CD14-positive monocyte (primary cell): ENCODE measurements around the gene FAM20C. TPM values are rescaled to one million over a fixed set of nuclear protein-coding genes. Genes with fewer than 3 reads are reported as not detected.

Source experiments
- DNase-seq, 3 donors: peaks; one replicate each; pipeline ENCODE4 v3.0.0-alpha.2; 2011 to 2022
- H2AFZ ChIP-seq: 2 replicates; pipeline ENCODE4 v1.6.0; 2012; ENCODE audit warnings: mild to moderate bottlenecking, low read depth, low read length, inconsistent platforms; ENCODE audit not compliant: insufficient read depth, poor library complexity, severe bottlenecking
- H3K27ac ChIP-seq, 2 donors: 1 replicate in 1 of 2; 2 replicates in 1 of 2; pipeline ENCODE4 v1.5.1; 2012 to 2013; ENCODE audit warnings: low read length in 2 of 2, control low read depth in 1 of 2, inconsistent platforms in 1 of 2, low read depth in 1 of 2, mild to moderate bottlenecking in 1 of 2
- H3K27me3 ChIP-seq, 2 donors: one replicate each; pipeline versions ENCODE4 v1.6.0 to v1.6.1; 2011 to 2013; ENCODE audit warnings: low read length in 2 of 2; ENCODE audit not compliant: control insufficient read depth in 2 of 2, insufficient read depth in 2 of 2
- H3K36me3 ChIP-seq, 2 donors: replicated peaks in 1 of 2; 1 replicate in 1 of 2; 2 replicates in 1 of 2; pipeline versions ENCODE4 v1.5.1 to v1.6.1; 2012 to 2013; ENCODE audit warnings: low read length in 2 of 2, control low read depth in 1 of 2, inconsistent platforms in 1 of 2, mild to moderate bottlenecking in 1 of 2; ENCODE audit not compliant: insufficient read depth in 2 of 2, control insufficient read depth in 1 of 2
- H3K4me1 ChIP-seq, 2 donors: 1 replicate in 1 of 2; 2 replicates in 1 of 2; pipeline versions ENCODE4 v1.5.1 to v1.6.1; 2012 to 2013; ENCODE audit warnings: low read length in 2 of 2, control low read depth in 1 of 2, inconsistent platforms in 1 of 2, mild to moderate bottlenecking in 1 of 2, moderate library complexity in 1 of 2; ENCODE audit not compliant: insufficient read depth in 2 of 2, control insufficient read depth in 1 of 2
- H3K4me2 ChIP-seq: replicated peaks from 2 replicates; pipeline ENCODE3; 2012; ENCODE audit warnings: low read length, moderate library complexity, mild to moderate bottlenecking; ENCODE audit not compliant: poor library complexity, severe bottlenecking; ENCODE audit errors: extremely low read depth
- H3K4me3 ChIP-seq, 3 experiments: fragments of 200-600 bp in 1 of 3; sonication (generic) in 1 of 3; replicated peaks in 1 of 3; 1 replicate in 2 of 3; 2 replicates in 1 of 3; pipeline ENCODE4 v1.5.1; 2011 to 2013; ENCODE audit warnings: low read length in 3 of 3, mild to moderate bottlenecking in 3 of 3, control low read depth in 2 of 3, low read depth in 2 of 3, inconsistent platforms in 1 of 3, moderate library complexity in 1 of 3
- H3K79me2 ChIP-seq: 2 replicates; pipeline ENCODE4 v1.6.0; 2012; ENCODE audit warnings: mild to moderate bottlenecking, control low read depth, inconsistent platforms, low read length, moderate library complexity; ENCODE audit not compliant: insufficient read depth
- H3K9ac ChIP-seq: 2 replicates; pipeline ENCODE4 v1.6.0; 2017; ENCODE audit warnings: low read length, mild to moderate bottlenecking; ENCODE audit not compliant: insufficient read depth, poor library complexity, severe bottlenecking
- H3K9me3 ChIP-seq, 2 donors: replicated peaks in 1 of 2; 1 replicate in 1 of 2; 2 replicates in 1 of 2; pipeline versions ENCODE4 v1.5.1 to v1.6.1; 2012 to 2013; ENCODE audit warnings: low read length in 2 of 2, control low read depth in 1 of 2; ENCODE audit not compliant: control insufficient read depth in 1 of 2, insufficient read depth in 1 of 2
- H4K20me1 ChIP-seq: 2 replicates; pipeline ENCODE4 v1.6.0; 2012; ENCODE audit warnings: mild to moderate bottlenecking, low read length, control low read depth, moderate library complexity; ENCODE audit not compliant: insufficient read depth
- H3K27ac Mint-ChIP-seq, 7 donors: one replicate each; pipeline ENCODE4 v1.8.0; 2020; ENCODE audit warnings: mild to moderate bottlenecking in 7 of 7, mixed read lengths in 7 of 7, moderate library complexity in 6 of 7, inconsistent platforms in 2 of 7
- H3K27me3 Mint-ChIP-seq, 3 donors: one replicate each; pipeline ENCODE4 v1.8.0; 2021 to 2022; ENCODE audit warnings: low read depth in 3 of 3, mild to moderate bottlenecking in 3 of 3, mixed read lengths in 3 of 3, moderate library complexity in 3 of 3, inconsistent platforms in 1 of 3
- H3K36me3 Mint-ChIP-seq, 2 donors: one replicate each; pipeline ENCODE4 v1.8.0; 2020; ENCODE audit warnings: mixed read lengths in 2 of 2, inconsistent platforms in 1 of 2, mild to moderate bottlenecking in 1 of 2
- H3K4me1 Mint-ChIP-seq: one replicate; pipeline ENCODE4 v1.8.0; 2020; ENCODE audit warnings: mild to moderate bottlenecking, mixed read lengths
- H3K4me3 Mint-ChIP-seq, 2 donors: one replicate each; pipeline ENCODE4 v1.8.0; 2020; ENCODE audit warnings: mild to moderate bottlenecking in 2 of 2, mixed read lengths in 2 of 2, moderate library complexity in 1 of 2
- H3K9me3 Mint-ChIP-seq, 7 donors: one replicate each; pipeline ENCODE4 v1.8.0; 2020 to 2022; ENCODE audit warnings: mixed read lengths in 7 of 7, mild to moderate bottlenecking in 6 of 7, moderate library complexity in 6 of 7, inconsistent platforms in 2 of 7
- WGBS: methylation state at CpG from one replicate; pipeline ENCODE4 v1.1.5; 2013; ENCODE audit warnings: missing lambda C conversion rate; ENCODE audit not compliant: insufficient coverage; 5-methylcytosine and 5-hydroxymethylcytosine counted together
- intact Hi-C, 2 donors: fragments of 100-400 bp; cut with micrococcal nuclease; formaldehyde crosslinking; loops; one replicate each; pipeline versions ENCODE4 v1.15.0 to v1.15.1; 2023
- polyA plus RNA-seq, 3 donors: library from polyadenylated mRNA; depleted of rRNA in 1 of 3; unstranded in 2 of 3; stranded (reverse) in 1 of 3; fragments of 300-500 nt in 2 of 3; fragments of >200 nt in 1 of 3; fragmentation: Illumina TruSeq in 2 of 3; gene quantifications; 1 replicate in 2 of 3; 2 replicates in 1 of 3; pipeline ENCODE4 v1.2.3, GENCODE V29; 2012 to 2021
- TF ChIP-seq, protein P1 (sequence below): fragments of 200-600 bp; IDR thresholded peaks from one replicate; pipeline ENCODE4 v1.8.0; 2022; ENCODE audit warnings: antibody characterized with exemption, mild to moderate bottlenecking

FAM20C gene
- polyA plus RNA-seq, 3 donors: 1.2 to 32.2 (median 1.5) TPM

DNA sequence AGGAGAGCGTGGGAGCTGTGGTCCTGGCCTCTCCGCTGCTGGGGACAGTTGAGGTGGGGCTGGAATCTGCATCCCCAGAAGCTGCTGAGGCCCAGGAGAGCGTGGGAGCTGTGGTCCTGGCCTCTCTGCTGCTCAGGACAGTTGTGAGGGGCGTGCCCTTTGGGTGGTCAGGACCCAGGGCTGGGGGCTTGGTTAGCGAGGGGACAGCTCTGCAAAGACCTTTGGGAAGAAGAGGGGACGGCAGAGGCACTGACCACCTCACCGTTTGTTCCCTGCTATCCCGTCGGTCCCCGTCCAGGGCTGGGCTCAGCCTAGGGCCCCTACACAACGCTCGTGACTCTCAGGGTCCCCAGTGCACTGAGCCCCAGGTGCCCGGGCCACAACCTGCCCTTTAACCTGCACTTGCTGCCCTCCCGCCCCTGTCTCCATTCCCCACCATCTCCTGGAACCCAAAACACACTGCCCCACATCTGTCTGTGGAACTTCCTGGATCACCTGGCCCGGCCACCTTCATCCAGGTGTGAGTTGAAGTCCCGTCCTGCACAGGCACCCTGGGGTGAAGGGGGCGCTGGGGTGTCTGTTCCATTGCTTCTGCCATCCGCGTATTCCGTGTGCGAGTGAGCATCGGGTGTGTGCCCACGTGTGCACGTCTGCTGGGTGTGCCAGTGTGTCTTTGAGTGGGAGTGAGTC is 111.7 kb downstream of the FAM20C start:
- DNase-seq: no peak
- Mint-ChIP-seq H3K36me3 (no peaks in the 10 kb centered on the region), H3K4me1 (no peaks in the 10 kb centered on the region), H3K27ac (no peak overlapping the region), H3K4me3 (no peak overlapping the region), H3K27me3 (peaks cover 2 to 5% (median 4%) of the 10 kb centered on the region in 3 donors), H3K9me3 (peaks cover 5 to 18% (median 15%) of the 10 kb centered on the region in 7 donors)
- Histone ChIP-seq H3K4me3 (no peak overlapping the region), H3K4me2 (no peak overlapping the region), H3K4me1 (no peaks in the 10 kb centered on the region), H3K9me3 (peaks cover 0 to 14% of the 10 kb centered on the region in 2 donors), H3K27me3 (no peaks in the 10 kb centered on the region), H3K27ac (no peak overlapping the region), H3K36me3 (no peaks in the 10 kb centered on the region), H2AFZ (no peak overlapping the region), H4K20me1 (no peaks in the 10 kb centered on the region), H3K79me2 (no peaks in the 10 kb centered on the region), H3K9ac (no peak overlapping the region)
- 93% methylated on average over 24 of the region's 24 CpGs for WGBS
- TF ChIP-seq, protein P1, sequence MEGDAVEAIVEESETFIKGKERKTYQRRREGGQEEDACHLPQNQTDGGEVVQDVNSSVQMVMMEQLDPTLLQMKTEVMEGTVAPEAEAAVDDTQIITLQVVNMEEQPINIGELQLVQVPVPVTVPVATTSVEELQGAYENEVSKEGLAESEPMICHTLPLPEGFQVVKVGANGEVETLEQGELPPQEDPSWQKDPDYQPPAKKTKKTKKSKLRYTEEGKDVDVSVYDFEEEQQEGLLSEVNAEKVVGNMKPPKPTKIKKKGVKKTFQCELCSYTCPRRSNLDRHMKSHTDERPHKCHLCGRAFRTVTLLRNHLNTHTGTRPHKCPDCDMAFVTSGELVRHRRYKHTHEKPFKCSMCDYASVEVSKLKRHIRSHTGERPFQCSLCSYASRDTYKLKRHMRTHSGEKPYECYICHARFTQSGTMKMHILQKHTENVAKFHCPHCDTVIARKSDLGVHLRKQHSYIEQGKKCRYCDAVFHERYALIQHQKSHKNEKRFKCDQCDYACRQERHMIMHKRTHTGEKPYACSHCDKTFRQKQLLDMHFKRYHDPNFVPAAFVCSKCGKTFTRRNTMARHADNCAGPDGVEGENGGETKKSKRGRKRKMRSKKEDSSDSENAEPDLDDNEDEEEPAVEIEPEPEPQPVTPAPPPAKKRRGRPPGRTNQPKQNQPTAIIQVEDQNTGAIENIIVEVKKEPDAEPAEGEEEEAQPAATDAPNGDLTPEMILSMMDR: no peak
- intact Hi-C loops: no loop called here

DNA sequence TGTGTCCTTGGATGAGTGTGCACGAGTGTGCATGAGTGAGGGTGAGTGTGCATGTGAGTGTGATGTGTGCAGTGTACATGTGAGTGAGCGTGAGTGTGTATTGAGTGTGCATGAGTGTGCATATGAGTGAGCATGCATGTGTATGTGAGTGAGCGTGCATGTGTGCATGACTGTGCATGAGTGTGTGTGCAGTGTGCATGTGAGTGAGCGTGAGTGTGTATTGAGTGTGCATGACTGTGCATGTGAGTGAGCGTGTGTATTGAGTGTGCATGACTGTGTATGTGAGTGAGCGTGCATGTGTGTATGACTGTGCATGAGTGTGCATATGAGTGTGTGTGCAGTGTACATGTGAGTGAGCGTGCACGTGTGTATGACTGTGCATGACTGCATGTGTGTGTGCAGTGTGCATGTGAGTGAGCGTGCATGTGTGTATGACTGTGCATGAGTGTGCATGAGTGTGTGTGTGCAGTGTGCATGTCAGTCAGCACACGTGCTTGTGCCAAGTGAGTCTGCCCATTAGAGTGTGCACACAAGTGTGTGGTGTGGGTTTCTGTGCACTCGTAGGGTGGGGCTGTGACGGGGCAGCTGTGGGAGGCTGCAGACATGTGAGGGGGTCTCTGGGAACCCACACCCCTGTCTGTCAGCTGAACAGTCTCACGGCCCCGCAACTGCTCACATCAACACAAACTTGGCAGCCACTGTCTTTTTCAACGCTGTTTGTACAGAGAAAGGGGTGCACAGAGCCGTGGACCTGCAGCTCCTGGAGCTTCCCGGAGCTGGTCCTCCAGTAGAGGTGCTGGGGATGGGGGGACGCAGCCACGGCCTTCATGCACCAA is 112.4 kb downstream of the FAM20C start:
- Histone ChIP-seq H3K36me3 (no peaks in the 10 kb centered on the region), H3K4me3 (no peak overlapping the region), H2AFZ (no peak overlapping the region), H3K9me3 (peaks cover 0 to 17% of the 10 kb centered on the region in 2 donors), H3K27ac (no peak overlapping the region), H3K9ac (no peak overlapping the region), H4K20me1 (no peaks in the 10 kb centered on the region), H3K27me3 (no peaks in the 10 kb centered on the region), H3K4me1 (no peaks in the 10 kb centered on the region), H3K79me2 (no peaks in the 10 kb centered on the region), H3K4me2 (no peak overlapping the region)
- Mint-ChIP-seq H3K36me3 (no peaks in the 10 kb centered on the region), H3K4me3 (no peak overlapping the region), H3K9me3 (peaks cover 8 to 18% (median 16%) of the 10 kb centered on the region in 7 donors), H3K27me3 (peaks cover 2 to 7% (median 3%) of the 10 kb centered on the region in 3 donors), H3K27ac (no peak overlapping the region), H3K4me1 (no peaks in the 10 kb centered on the region)
- WGBS: 92% methylated on average over 17 of the region's 19 CpGs
- TF ChIP-seq, protein P1: no peak
- intact Hi-C loops: no loop called here
- DNase-seq: no peak
